ENCODE results near the gene KANK3.
A peak's percentile ranks its signal among the peaks of the same experiment; 100 is the strongest.

The KANK3 gene

DNA sequence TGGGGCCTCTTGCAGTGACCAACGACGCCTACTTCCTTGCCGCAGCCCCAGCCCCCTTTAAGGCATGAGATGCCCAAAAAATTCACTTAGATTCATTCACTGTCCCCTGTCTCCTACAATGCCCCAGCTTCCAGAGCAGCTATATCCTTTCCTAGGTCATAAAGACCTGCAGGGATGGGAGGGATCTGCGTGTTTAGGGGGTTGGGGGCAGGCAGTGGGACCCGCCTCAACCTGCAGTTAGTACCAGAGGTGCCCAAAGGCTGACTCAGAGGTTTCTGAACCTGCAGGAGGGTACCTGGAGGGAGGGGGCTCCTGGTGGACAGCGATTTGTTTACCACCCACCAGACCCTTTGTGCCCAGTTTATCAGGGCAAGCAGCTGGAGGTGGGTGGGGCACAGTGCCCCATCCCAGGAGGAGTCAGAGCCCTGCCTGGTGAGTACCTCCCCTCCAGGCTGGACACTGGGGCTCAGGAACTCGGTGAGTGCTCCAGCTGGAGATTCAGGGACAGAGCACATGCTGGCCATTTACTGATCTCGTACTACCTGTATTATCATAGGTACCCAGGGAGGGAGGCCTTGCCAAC is 11.7 kb downstream of the KANK3 start:
- TF ChIP-seq, protein P1, sequence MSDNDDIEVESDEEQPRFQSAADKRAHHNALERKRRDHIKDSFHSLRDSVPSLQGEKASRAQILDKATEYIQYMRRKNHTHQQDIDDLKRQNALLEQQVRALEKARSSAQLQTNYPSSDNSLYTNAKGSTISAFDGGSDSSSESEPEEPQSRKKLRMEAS (IDR thresholded peaks at IDR 0.05; ENCODE audit: low read depth, low read length), result no peak
- no peak overlapping the region for H3K4me3 ChIP-seq (ENCODE audit: low read depth, low read length)
- DNase-seq (ENCODE audit: low read depth), result no peak

DNA sequence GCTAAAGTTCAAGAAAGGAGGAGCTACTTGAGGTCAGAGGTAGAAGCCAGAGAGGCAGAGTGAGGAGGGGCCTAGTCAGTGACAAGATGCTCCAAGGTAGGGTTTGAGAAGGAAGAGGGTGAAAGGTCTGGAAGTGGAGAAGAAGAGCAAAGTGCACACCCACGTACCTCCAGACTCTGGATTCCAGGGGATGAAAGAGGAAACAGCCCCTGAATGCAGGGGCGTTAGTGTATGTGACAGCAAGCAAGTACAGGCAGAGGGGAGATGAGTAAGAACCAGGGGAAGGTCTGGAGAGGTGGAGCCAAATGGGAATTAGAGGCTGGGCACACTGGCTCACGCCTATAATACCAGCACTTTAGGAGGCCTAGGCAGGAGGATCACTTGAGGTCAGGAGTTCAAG is 13.1 kb downstream of the KANK3 start:
- DNase-seq (ENCODE audit: low read depth), result no peak
- H3K4me3 ChIP-seq (ENCODE audit: low read depth, low read length), result no peak overlapping the region
- TF ChIP-seq, protein P2, sequence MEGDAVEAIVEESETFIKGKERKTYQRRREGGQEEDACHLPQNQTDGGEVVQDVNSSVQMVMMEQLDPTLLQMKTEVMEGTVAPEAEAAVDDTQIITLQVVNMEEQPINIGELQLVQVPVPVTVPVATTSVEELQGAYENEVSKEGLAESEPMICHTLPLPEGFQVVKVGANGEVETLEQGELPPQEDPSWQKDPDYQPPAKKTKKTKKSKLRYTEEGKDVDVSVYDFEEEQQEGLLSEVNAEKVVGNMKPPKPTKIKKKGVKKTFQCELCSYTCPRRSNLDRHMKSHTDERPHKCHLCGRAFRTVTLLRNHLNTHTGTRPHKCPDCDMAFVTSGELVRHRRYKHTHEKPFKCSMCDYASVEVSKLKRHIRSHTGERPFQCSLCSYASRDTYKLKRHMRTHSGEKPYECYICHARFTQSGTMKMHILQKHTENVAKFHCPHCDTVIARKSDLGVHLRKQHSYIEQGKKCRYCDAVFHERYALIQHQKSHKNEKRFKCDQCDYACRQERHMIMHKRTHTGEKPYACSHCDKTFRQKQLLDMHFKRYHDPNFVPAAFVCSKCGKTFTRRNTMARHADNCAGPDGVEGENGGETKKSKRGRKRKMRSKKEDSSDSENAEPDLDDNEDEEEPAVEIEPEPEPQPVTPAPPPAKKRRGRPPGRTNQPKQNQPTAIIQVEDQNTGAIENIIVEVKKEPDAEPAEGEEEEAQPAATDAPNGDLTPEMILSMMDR (IDR thresholded peaks at IDR 0.05; ENCODE audit: low read depth, low read length), result no peak
- TF ChIP-seq MYC (IDR thresholded peaks at IDR 0.05; ENCODE audit: low read depth, low read length), result no peak
- TF ChIP-seq POLR2A (IDR thresholded peaks at IDR 0.05; ENCODE audit: extremely low read depth, insufficient read length), result no peak
- TF ChIP-seq, protein P1 (IDR thresholded peaks at IDR 0.05; ENCODE audit: low read depth, low read length), result no peak

DNA sequence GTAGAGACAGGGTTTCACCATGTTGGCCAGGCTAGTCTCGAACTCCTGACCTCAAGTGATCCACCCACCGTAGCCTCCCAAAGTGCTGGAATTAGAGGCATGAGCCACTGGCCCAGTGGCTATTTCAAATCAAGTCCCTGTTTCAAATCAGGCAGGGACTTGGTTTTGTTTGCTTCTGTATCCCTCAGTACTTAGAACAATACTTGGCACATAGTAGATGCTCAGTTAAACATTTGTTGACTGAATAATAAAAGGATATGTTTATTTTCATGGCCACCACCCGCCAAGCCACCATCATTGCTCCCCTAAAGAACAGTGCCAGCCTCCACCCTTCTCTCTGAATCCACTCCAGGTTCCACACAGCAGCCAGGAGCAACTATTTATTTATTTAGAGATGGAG is 17.6 kb downstream of the KANK3 start:
- no peak overlapping the region for H3K4me3 ChIP-seq (ENCODE audit: low read depth, low read length)
- TF ChIP-seq POLR2A (IDR thresholded peaks at IDR 0.05; ENCODE audit: extremely low read depth, insufficient read length) (no peak), MYC (IDR thresholded peaks at IDR 0.05; ENCODE audit: low read depth, low read length) (no peak)
- TF ChIP-seq, protein P2 (IDR thresholded peaks at IDR 0.05; ENCODE audit: low read depth, low read length), result no peak
- TF ChIP-seq, protein P1 (IDR thresholded peaks at IDR 0.05; ENCODE audit: low read depth, low read length), result no peak
- DNase-seq (ENCODE audit: low read depth), result no peak

DNA sequence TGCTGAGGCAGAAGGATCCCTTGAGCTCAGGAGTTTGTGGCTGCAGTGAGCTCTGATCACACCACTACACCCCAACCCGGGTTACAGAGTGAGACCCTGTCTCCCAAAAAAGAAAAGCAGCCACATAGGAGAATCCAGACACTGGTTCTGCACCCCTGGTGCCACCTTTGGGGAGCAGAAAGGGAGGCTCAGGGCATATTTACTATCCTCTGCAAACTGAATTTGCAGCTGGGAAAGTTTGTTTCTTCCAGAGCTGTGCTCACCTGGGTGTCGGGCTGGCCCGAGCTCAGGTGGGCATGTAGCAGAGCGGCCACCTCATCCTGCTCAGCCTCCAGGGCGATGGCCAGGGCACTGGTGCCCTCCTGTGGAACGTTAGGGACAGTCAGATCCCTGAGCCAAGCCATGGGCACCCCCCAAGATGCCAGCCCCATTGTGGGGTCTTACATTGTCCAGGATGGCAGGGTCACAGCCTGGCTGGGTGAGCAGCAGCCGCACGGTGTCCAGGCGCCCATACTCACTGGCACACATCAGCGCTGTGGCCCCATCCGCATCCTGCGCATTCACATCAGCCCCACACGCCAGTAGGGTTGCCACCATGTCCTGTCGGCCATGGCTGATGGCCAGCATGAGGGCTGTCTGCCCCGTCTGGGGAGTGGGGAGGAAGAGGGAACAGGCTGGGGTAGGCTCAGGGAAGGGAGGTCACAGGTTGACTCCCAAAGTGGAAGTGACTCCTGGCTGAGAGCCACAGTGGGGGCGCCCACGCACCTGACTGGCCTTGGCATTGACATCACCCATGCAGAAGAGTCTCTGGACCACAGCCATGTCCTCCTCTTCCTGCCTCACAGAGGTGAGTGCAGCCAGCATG is 18.6 kb downstream of the KANK3 start:
- peak; percentile 24; the same call in 1 of the 2 replicates for TF ChIP-seq MYC (IDR thresholded peaks at IDR 0.05; ENCODE audit: low read depth, low read length)
- TF ChIP-seq, protein P2 (IDR thresholded peaks at IDR 0.05; ENCODE audit: low read depth, low read length), result peak; percentile 15
- TF ChIP-seq, protein P1 (IDR thresholded peaks at IDR 0.05; ENCODE audit: low read depth, low read length), result no peak
- peak; percentile 66 for TF ChIP-seq POLR2A (IDR thresholded peaks at IDR 0.05; ENCODE audit: extremely low read depth, insufficient read length)
- DNase-seq (ENCODE audit: low read depth), result peak; percentile 68
- no peak overlapping the region for H3K4me3 ChIP-seq (ENCODE audit: low read depth, low read length)

DNA sequence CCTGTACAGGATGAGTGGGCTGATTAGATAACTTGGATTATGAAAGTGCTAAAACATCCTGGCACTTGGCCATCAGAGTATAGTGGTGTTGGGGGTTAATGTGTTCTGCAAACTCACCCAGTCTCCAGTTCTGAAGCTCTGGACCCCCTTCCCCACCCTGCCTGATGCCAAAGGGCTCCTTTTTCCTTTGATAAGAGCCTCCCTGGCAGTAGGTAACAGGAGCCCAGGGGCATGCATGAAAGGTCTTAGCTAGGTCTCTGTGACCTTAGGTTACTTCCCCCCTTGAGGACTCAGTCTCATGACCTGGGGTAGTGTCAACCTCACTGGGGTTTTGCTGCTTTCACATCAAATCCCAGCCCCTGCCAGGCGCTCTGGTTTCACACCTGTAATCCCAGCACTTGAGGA is 19.3 kb downstream of the KANK3 start:
- DNase-seq (ENCODE audit: low read depth), result peak; percentile 63
- peak overlapping the region; percentile 6 for H3K4me3 ChIP-seq (ENCODE audit: low read depth, low read length)
- TF ChIP-seq POLR2A (IDR thresholded peaks at IDR 0.05; ENCODE audit: extremely low read depth, insufficient read length) (no peak), MYC (IDR thresholded peaks at IDR 0.05; ENCODE audit: low read depth, low read length) (no peak)
- TF ChIP-seq, protein P2 (IDR thresholded peaks at IDR 0.05; ENCODE audit: low read depth, low read length), result no peak
- TF ChIP-seq, protein P1 (IDR thresholded peaks at IDR 0.05; ENCODE audit: low read depth, low read length), result no peak

DNA sequence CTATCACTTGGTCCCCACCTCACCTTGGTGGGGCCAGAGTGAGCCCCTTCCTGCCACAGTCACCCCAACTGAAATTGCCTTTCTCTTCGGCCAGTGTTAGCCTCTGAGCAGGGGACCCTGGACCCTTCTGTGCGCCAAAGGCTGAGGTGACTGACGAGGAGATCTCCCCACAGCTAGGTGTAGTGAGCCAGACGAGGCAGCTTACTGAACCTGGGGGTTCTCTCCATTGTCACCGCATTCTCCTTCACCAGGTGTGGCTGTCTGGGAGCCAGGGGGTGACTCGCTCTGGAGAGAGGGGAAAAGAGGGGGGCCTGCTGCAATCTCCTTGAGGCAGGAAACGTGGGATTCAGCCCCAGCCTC is 20.4 kb downstream of the KANK3 start:
- no peak for DNase-seq (ENCODE audit: low read depth)
- peak overlapping the region; percentile 95 for H3K4me3 ChIP-seq (ENCODE audit: low read depth, low read length)
- TF ChIP-seq, protein P2 (IDR thresholded peaks at IDR 0.05; ENCODE audit: low read depth, low read length), result no peak
- TF ChIP-seq MYC (IDR thresholded peaks at IDR 0.05; ENCODE audit: low read depth, low read length) (no peak), POLR2A (IDR thresholded peaks at IDR 0.05; ENCODE audit: extremely low read depth, insufficient read length) (no peak)
- TF ChIP-seq, protein P1 (IDR thresholded peaks at IDR 0.05; ENCODE audit: low read depth, low read length), result no peak
